Stimulated activated CD8-positive, alpha-beta memory T cell treated with anti-CD3 and anti-CD28 coated beads, Interleukin-7, amount 100 ng/mL, for 4 hours (primary cell): Measurements from ENCODE around the gene ARID3C.

Experiments
- DNase-seq, 2 donors: peaks; one replicate each; pipeline ENCODE4 v3.0.0-alpha.2; 2020; ENCODE audit warnings: low read depth in 2 of 2

Gene ARID3C

GRCh38 chr9:34627716-34628655 is 880 bp downstream of the ARID3C start:
- no peak for DNase-seq

- no peak for DNase-seq
These were observed 3.7 kb downstream of the ARID3C start for GRCh38 chr9:34625186-34625486.

- no peak for DNase-seq
These were observed 4.2 kb downstream of the ARID3C start for GRCh38 chr9:34624475-34625185.

- no peak for DNase-seq
These were observed 5.3 kb downstream of the ARID3C start for GRCh38 chr9:34623374-34624235.

GRCh38 chr9:34620061-34620994 is 8.5 kb downstream of the ARID3C start, which contains the start of gene DCTN3:
Gene DCTN3 (minus strand): TSS chr9:34620495. CDS start chr9:34620464, 31 bp downstream.
- peak; percentile 84 to 87 for DNase-seq

- DNase-seq, result no peak
These were observed 13.7 kb downstream of the ARID3C start for GRCh38 chr9:34615132-34615531.

GRCh38 chr9:34612788-34613390 is 16.0 kb downstream of the ARID3C start:
- peak in 1 of 2 donors; percentile 53 for DNase-seq

GRCh38 chr9:34611811-34612787 is 16.8 kb downstream of the ARID3C start, which contains the start of gene RPP25L:
Gene RPP25L (minus strand): TSS chr9:34612097. CDS start chr9:34611296, 801 bp downstream.
- DNase-seq, result peak; percentile 55 to 80

GRCh38 chr9:34611251-34611810 is 17.5 kb downstream of the ARID3C start:
- no peak for DNase-seq

- no peak for DNase-seq
These were observed 18.2 kb downstream of the ARID3C start for GRCh38 chr9:34610434-34611206.

GRCh38 chr9:34607331-34607730 is 21.5 kb downstream of the ARID3C start:
- DNase-seq, result no peak

- DNase-seq, result no peak
These were observed 22.0 kb downstream of the ARID3C start for GRCh38 chr9:34606905-34607304.

- no peak for DNase-seq
These were observed 22.7 kb downstream of the ARID3C start for GRCh38 chr9:34606190-34606589.

- peak; percentile 61 to 72 for DNase-seq
These were observed 25.1 kb downstream of the ARID3C start for GRCh38 chr9:34603610-34604231.

- no peak for DNase-seq
These were observed 26.8 kb downstream of the ARID3C start for GRCh38 chr9:34601937-34602573.

GRCh38 chr9:34600908-34601307 is 28.0 kb downstream of the ARID3C start:
- DNase-seq, result no peak

- no peak for DNase-seq
These were observed 29.3 kb downstream of the ARID3C start for GRCh38 chr9:34599546-34599945.
